Stimulated activated naive CD8-positive, alpha-beta T cell treated with anti-CD3 and anti-CD28 coated beads, Interleukin-15, Interleukin-2, amounts not matched to agents 100 ng/mL and 50 ng/mL, for 24 hours (primary cell): Measurements from ENCODE around the gene MILR1.

Experiments
- H3K27ac Mint-ChIP-seq: one replicate; pipeline ENCODE4 v1.8.0; 2021; ENCODE audit warnings: mild to moderate bottlenecking, mixed read lengths
- H3K27me3 Mint-ChIP-seq: one replicate; pipeline ENCODE4 v1.8.0; 2021; ENCODE audit warnings: mixed read lengths
- H3K36me3 Mint-ChIP-seq: one replicate; pipeline ENCODE4 v1.8.0; 2021; ENCODE audit warnings: low read depth, mixed read lengths
- H3K4me1 Mint-ChIP-seq: one replicate; pipeline ENCODE4 v1.8.0; 2021; ENCODE audit warnings: low read depth, mixed read lengths
- H3K4me3 Mint-ChIP-seq: one replicate; pipeline ENCODE4 v1.8.0; 2021; ENCODE audit warnings: mild to moderate bottlenecking, mixed read lengths
- H3K9me3 Mint-ChIP-seq: one replicate; pipeline ENCODE4 v1.8.0; 2021; ENCODE audit warnings: mixed read lengths

MILR1 gene

DNA sequence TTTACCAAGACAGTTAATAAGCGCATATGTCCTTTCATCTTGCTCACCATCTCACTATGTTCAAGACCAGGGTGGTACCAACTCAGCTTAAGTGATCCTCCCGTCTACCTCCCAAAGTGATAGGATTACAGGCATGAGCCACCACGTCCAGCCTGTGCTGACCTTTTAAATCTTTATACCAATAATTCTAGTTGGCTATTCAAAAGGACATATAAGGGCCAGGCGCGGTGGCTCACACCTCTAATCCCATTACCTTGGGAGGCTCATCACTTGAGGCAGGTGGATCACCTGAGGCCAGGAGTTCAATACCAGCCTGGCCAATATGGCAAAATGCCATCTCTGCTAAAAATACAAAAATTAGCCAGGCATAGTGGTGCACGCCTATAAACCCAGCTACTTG lies 60.3 kb downstream of the MILR1 start:
- Mint-ChIP-seq H3K4me3 (peak overlapping the region; percentile 54), H3K4me1 (peaks cover 45% of the 10 kb centered on the region), H3K36me3 (peaks cover 70% of the 10 kb centered on the region)

DNA sequence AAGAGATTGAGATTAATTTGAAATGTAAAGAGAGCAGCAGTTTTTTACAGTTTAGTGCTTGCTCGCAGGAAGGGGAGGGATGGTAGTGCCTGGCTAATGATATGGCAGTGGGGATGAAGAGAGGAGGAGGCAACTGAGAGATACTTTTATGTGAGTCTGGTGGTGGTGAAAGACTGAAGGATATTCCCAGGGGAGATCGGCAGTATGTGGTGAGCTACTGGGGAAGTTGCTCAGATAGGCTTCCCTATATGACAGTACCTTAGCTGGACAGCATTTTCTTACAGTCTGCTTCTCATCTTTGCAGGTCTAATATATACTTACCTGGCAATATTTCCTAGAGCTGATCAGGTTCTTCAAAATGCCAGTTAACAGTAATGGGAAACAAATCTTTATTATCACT lies 66.5 kb downstream of the MILR1 start:
- no peak overlapping the region for H3K4me3 Mint-ChIP-seq
- H3K9me3 Mint-ChIP-seq = no peaks in the 10 kb centered on the region
- no peaks in the 10 kb centered on the region for H3K27me3 Mint-ChIP-seq
- peaks cover 16% of the 10 kb centered on the region for H3K4me1 Mint-ChIP-seq
- peaks cover 69% of the 10 kb centered on the region for H3K36me3 Mint-ChIP-seq
- H3K27ac Mint-ChIP-seq = peak overlapping the region; percentile 6

More for the DNA sequence above, 60.3 kb downstream of the MILR1 start:
- no peaks in the 10 kb centered on the region for H3K9me3 Mint-ChIP-seq
- H3K27ac Mint-ChIP-seq = no peak overlapping the region
- no peaks in the 10 kb centered on the region for H3K27me3 Mint-ChIP-seq

DNA sequence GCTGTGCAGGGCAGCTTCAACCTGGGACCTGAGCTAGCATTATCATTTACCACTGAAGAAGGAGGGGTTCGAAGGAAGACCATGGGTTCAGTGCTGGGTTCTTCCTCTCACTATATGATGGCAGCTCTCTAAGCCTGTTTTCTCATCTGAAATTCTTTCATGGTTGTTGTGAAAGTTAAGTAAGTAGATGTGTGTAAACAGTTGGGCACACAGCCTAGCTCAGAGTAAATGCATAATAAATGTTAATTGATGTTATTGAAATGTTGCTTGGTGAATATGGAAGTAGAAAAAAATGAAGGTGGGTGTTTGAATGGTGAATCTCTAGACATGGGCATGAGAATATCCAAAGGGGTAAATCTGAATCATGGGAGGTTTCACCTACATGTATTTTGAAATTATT lies 66.9 kb downstream of the MILR1 start:
- H3K27me3 Mint-ChIP-seq = no peaks in the 10 kb centered on the region
- H3K4me3 Mint-ChIP-seq = no peak overlapping the region
- H3K27ac Mint-ChIP-seq = peak overlapping the region; percentile 37
- peaks cover 65% of the 10 kb centered on the region for H3K36me3 Mint-ChIP-seq
- H3K4me1 Mint-ChIP-seq = peaks cover 16% of the 10 kb centered on the region
- no peaks in the 10 kb centered on the region for H3K9me3 Mint-ChIP-seq
